Kidney (tissue), 14 donors: ENCODE data around the gene XKR7. TPM values are rescaled to one million over a fixed set of nuclear protein-coding genes. Genes with fewer than 3 reads are reported as not detected.

Source experiments
- DNase-seq, 5 donors: peaks; one replicate each; pipeline ENCODE4 v3.0.0-alpha.2; 2013 to 2020
- FAIRE-seq: peaks from 2 replicates; lab custom pipeline; 2012; peaks lifted over from hg19 to GRCh38; lab: Jason Lieb, UNC
- H3K27ac ChIP-seq, 2 donors: one replicate each; pipeline ENCODE4 v1.7.0; 2013; ENCODE audit warnings: low read depth in 2 of 2, low read length in 2 of 2, inconsistent platforms in 1 of 2
- H3K27me3 ChIP-seq: one replicate; pipeline ENCODE4 v1.7.1; 2013; ENCODE audit warnings: low read length, inconsistent platforms; ENCODE audit not compliant: control insufficient read depth, insufficient read depth
- H3K36me3 ChIP-seq, 3 donors: one replicate each; pipeline versions ENCODE4 v1.7.0 to v1.7.1; 2013; ENCODE audit warnings: low read length in 3 of 3, control low read depth in 1 of 3, inconsistent platforms in 1 of 3; ENCODE audit not compliant: insufficient read depth in 3 of 3, control insufficient read depth in 2 of 3
- H3K4me1 ChIP-seq, 3 donors: one replicate each; pipeline versions ENCODE4 v1.7.0 to v1.7.1; 2013; ENCODE audit warnings: low read length in 3 of 3, inconsistent platforms in 1 of 3, low read depth in 1 of 3; ENCODE audit not compliant: control insufficient read depth in 2 of 3, insufficient read depth in 2 of 3
- H3K4me3 ChIP-seq, 3 donors: one replicate each; pipeline versions ENCODE4 v1.7.0 to v1.8.1; 2013; ENCODE audit warnings: low read length in 3 of 3, control low read depth in 1 of 3, inconsistent platforms in 1 of 3
- H3K9ac ChIP-seq, 3 donors: one replicate each; pipeline versions ENCODE4 v1.7.0 to v1.7.1; 2013; ENCODE audit warnings: low read length in 3 of 3, control low read depth in 1 of 3, inconsistent platforms in 1 of 3
- H3K9me3 ChIP-seq, 3 donors: one replicate each; pipeline versions ENCODE4 v1.7.0 to v1.7.1; 2013; ENCODE audit warnings: low read length in 3 of 3, control low read depth in 1 of 3, inconsistent platforms in 1 of 3; ENCODE audit not compliant: control insufficient read depth in 2 of 3, insufficient read depth in 1 of 3
- CTCF ChIP-seq: IDR thresholded peaks from 3 replicates; pipeline ENCODE4 v1.5.1; 2012; ENCODE audit warnings: mild to moderate bottlenecking, moderate library complexity, borderline replicate concordance; ENCODE audit not compliant: insufficient read depth; ENCODE audit errors: extremely low read depth
- intact Hi-C: fragments of 100-400 bp; cut with DNase I; formaldehyde crosslinking; loops from one replicate; pipeline ENCODE4 v1.11.1; 2022
- polyA plus RNA-seq: library from polyadenylated mRNA; stranded (reverse); fragments of 350-450 nt; fragmentation: Illumina TruSeq; extraction: RNeasy Lipid Tissue Mini Kit (QIAGEN cat#74804); gene quantifications from one replicate; pipeline ENCODE4 v1.2.3, GENCODE V29; 2014; ENCODE audit warnings: low read depth, low replicate concordance; ENCODE audit not compliant: insufficient read depth
- total RNA-seq: library from RNA; stranded (reverse); fragmentation: NEBNext Ultra II Directional; extraction: Animal tissue kit (Norgen Biotek cat#: 25700); gene quantifications from one replicate; pipeline ENCODE4 v1.2.1, GENCODE V29; 2021
- donor health status: control.
- donor health status: control.
- donor health status: control.
- donor health status: control.
- donor health status: control.
- donor health status: DM: yes; HTN: yes; CAD: no.
- donor health status: Normal renal cell carcinoma (clear cell type).

XKR7 gene
- total and polyA plus RNA-seq, 2 donors from 2014 or later: 0.06 TPM; not detected in 1

GRCh38 chr20:32045999-32046398 is 78.0 kb downstream of the XKR7 start:
- Histone ChIP-seq H3K36me3 (no peaks in the 10 kb centered on the region), H3K27me3 (peaks cover 11% of the 10 kb centered on the region), H3K9ac (no peak overlapping the region), H3K9me3 (no peaks in the 10 kb centered on the region), H3K27ac (no peak overlapping the region), H3K4me1 (no peaks in the 10 kb centered on the region), H3K4me3 (no peak overlapping the region)
- DNase-seq (no peak), FAIRE-seq (no peak)
- no peak for TF ChIP-seq CTCF
- intact Hi-C loops: no loop called here

GRCh38 chr20:32050324-32050841 is 82.4 kb downstream of the XKR7 start:
- Histone ChIP-seq H3K4me3 (no peak overlapping the region), H3K9ac (no peak overlapping the region), H3K27ac (no peak overlapping the region), H3K4me1 (no peaks in the 10 kb centered on the region), H3K9me3 (no peaks in the 10 kb centered on the region), H3K27me3 (peaks cover 25% of the 10 kb centered on the region), H3K36me3 (no peaks in the 10 kb centered on the region)
- intact Hi-C loops: no loop called here
- TF ChIP-seq CTCF: no peak
- FAIRE-seq (no peak), DNase-seq (no peak)

GRCh38 chr20:32050851-32051556 is 83.1 kb downstream of the XKR7 start:
- Histone ChIP-seq H3K9me3 (no peaks in the 10 kb centered on the region), H3K4me1 (no peaks in the 10 kb centered on the region), H3K27me3 (peaks cover 25% of the 10 kb centered on the region), H3K36me3 (no peaks in the 10 kb centered on the region), H3K9ac (no peak overlapping the region), H3K4me3 (no peak overlapping the region), H3K27ac (no peak overlapping the region)
- intact Hi-C loops: no loop called here
- TF ChIP-seq CTCF: no peak
- FAIRE-seq (no peak), DNase-seq (no peak)
